H4 (cell line): ENCODE data around the gene THRAP3. TPM values are rescaled to one million over a fixed set of nuclear protein-coding genes. Genes with fewer than 3 reads are reported as not detected.
A peak's percentile ranks its signal among the peaks of the same experiment; 100 is the strongest.
"Not testable (repeated sequence)": the region's sequence is repeated elsewhere in the genome, so short reads cannot be mapped to it uniquely, and the experiment has no call there.

ENCODE experiments used
- DNase-seq: peaks from one replicate; pipeline ENCODE4 v3.0.0-alpha.2; 2015; ENCODE audit warnings: low spot score
- total RNA-seq: library from RNA; depleted of rRNA; stranded (reverse); fragments of >200 nt; shearing (Covaris generic); gene quantifications from 2 replicates; pipeline ENCODE4 v1.2.3, GENCODE V29; 2014

THRAP3 gene
- total RNA-seq, 1 experiment from 2014 or later, result 69.8 TPM

GRCh38 chr1:36251794-36252481 is 27.7 kb downstream of the THRAP3 start:
- no peak for DNase-seq

GRCh38 chr1:36252482-36252824 is 28.2 kb downstream of the THRAP3 start:
- not testable (repeated sequence) for DNase-seq

GRCh38 chr1:36253161-36253862 is 29.1 kb downstream of the THRAP3 start:
- no peak for DNase-seq

- DNase-seq, result no peak
These were observed 32.5 kb downstream of the THRAP3 start for GRCh38 chr1:36256558-36257374.

- no peak for DNase-seq
These were observed 33.1 kb downstream of the THRAP3 start for GRCh38 chr1:36257375-36257767.

GRCh38 chr1:36258960-36259344 is 34.7 kb downstream of the THRAP3 start:
- no peak for DNase-seq

GRCh38 chr1:36268981-36269380 is 44.7 kb downstream of the THRAP3 start:
- no peak for DNase-seq

GRCh38 chr1:36269408-36269838 is 45.2 kb downstream of the THRAP3 start:
- no peak for DNase-seq

- no peak for DNase-seq
These were observed 48.8 kb downstream of the THRAP3 start for GRCh38 chr1:36273024-36273423.

- no peak for DNase-seq
These were observed 50.0 kb downstream of the THRAP3 start for GRCh38 chr1:36274201-36274600.

- DNase-seq, result no peak
These were observed 52.4 kb downstream of the THRAP3 start for GRCh38 chr1:36276688-36277087.

- DNase-seq, result no peak
These were observed 55.0 kb downstream of the THRAP3 start for GRCh38 chr1:36279110-36279788.

GRCh38 chr1:36279789-36280296 is 55.6 kb downstream of the THRAP3 start:
- no peak for DNase-seq

- DNase-seq, result no peak
These were observed 59.8 kb downstream of the THRAP3 start for GRCh38 chr1:36284061-36284460.

GRCh38 chr1:36284517-36284916 is 60.3 kb downstream of the THRAP3 start:
- DNase-seq, result no peak

GRCh38 chr1:36285443-36286101 is 61.3 kb downstream of the THRAP3 start:
- DNase-seq, result peak; percentile 75

- DNase-seq, result no peak
These were observed 62.6 kb downstream of the THRAP3 start for GRCh38 chr1:36286802-36287201.

- no peak for DNase-seq
These were observed 63.4 kb downstream of the THRAP3 start for GRCh38 chr1:36287595-36287994.

- DNase-seq, result no peak
These were observed 71.1 kb downstream of the THRAP3 start for GRCh38 chr1:36295390-36295789.

- no peak for DNase-seq
These were observed 72.8 kb downstream of the THRAP3 start for GRCh38 chr1:36297062-36297461.

- no peak for DNase-seq
These were observed 74.4 kb downstream of the THRAP3 start for GRCh38 chr1:36298640-36299039.
